GM21390 (cell line): Measurements from ENCODE around the gene RNF14.
A peak's percentile ranks its signal among the peaks of the same experiment; 100 is the strongest.

ENCODE experiments used
- ATAC-seq: cut with Tn5 transposase; IDR thresholded peaks from one replicate; pipeline ENCODE4 v1.9.1; 2021; ENCODE audit not compliant: unreplicated experiment

RNF14 gene

DNA sequence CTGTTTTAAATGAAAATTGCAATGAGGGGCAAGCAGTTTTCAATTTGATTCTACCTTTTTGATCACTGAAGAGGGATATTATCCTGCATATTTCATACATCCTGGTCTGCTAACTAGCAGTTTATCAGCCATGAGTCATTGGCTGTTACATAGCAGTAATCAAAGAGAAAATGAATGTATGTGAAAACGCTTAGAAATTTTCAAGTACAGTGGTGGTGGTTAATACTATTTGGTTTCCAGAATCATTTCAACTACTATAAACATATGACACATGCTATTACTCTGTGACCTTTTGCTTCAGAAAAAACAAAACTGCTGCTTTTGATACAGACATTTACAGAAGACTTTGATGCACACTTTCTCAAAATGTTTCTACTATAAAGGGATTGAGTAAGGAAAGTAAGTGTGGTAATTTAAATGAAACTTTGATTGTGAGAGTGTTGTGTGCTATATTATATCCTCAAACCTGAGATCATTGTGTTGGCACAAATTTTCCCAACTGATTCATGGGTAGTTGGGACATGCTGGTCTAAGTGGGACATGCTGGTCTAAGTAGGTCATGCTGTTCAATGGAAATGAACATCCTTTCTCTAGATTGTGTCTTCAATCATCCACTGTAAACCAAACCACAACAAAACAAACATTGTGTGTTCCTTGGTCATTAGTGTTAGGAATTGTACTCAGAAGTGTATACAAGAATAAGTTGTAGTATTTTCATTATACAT lies 5.1 kb downstream of the RNF14 start:
- ATAC-seq: no peak

DNA sequence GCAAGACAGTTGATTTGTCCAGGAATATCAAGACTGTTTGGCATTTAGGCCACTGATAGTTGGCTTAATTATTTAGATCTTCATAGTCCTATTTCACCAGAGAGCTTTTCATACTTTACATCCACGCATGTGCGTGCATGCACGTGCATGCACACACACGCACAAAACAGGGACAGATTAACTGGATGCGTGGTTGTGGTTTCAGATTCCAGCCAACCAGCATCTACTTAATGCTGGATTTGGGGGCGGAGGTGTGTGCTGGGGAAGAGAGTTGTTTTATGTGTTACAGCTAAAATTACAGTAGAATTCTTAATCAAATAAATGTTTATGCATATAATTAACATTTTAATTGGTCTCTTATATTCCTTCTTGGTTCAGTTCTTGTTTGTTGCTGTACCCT lies 7.3 kb downstream of the RNF14 start:
- ATAC-seq: no peak

DNA sequence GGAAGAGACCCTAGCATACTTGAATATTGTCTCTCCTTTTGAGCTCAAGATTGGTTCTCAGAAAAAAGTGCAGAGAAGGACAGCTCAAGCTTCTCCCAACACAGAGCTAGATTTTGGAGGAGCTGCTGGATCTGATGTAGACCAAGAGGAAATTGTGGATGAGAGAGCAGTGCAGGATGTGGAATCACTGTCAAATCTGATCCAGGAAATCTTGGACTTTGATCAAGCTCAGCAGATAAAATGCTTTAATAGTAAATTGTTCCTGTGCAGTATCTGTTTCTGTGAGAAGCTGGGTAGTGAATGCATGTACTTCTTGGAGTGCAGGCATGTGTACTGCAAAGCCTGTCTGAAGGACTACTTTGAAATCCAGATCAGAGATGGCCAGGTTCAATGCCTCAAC lies 9.5 kb downstream of the RNF14 start:
- no peak for ATAC-seq

DNA sequence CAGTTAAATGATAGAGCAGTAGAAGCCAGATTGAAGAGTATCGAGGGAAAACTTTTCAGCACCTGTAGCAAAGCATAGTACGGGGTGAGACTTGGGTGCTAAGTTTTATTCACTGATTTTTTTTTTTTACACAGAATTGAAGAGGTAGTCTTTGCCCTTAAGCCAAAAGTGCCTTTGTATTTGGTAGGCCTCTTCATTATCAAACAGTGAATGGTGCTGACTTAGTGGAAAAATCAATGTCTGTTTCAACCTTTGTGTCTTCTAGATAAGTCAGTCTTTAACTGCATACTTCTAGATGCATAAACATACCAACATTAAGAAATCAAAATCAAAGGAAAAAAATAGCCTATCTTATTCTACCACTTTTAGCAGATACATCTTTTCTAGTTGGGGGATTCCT lies 13.7 kb downstream of the RNF14 start:
- no peak for ATAC-seq

DNA sequence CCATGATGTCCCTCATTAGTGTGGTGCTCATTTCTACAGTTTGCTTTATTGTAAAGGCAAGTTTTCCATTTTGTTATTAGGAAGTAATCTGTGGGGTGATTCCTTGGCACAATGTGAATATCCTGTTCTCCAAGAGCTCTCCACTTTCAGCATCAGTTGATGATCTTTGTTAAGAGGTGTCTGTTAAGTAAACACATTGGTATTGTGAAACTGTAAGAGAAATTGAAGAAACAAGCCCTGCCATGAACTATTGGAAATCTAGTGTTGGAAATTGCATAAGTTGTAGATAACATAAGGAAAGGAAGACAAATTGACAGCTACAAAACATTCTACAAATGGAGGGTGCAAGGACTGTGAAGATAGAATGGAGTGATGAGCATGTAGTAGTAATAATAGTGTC lies 17.2 kb downstream of the RNF14 start:
- ATAC-seq: no peak

DNA sequence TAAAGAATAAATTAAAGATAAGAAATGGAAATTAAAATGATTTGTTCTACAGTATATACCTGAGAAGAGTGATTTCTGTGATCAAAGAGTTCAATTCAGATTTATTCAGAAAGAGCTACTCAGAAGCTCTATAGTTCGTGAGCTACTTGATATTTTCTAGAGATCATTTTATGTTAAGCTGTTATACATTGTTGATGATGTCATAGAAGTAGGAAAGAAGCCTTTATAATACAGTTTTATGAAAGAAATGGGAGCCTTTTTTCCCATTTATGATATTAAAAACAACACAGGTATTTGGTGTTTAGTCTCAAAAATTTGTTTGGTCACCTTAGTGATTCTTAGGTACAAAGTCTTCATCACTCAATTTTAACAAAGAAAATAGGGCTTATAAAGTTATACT lies 20.8 kb downstream of the RNF14 start:
- no peak for ATAC-seq

DNA sequence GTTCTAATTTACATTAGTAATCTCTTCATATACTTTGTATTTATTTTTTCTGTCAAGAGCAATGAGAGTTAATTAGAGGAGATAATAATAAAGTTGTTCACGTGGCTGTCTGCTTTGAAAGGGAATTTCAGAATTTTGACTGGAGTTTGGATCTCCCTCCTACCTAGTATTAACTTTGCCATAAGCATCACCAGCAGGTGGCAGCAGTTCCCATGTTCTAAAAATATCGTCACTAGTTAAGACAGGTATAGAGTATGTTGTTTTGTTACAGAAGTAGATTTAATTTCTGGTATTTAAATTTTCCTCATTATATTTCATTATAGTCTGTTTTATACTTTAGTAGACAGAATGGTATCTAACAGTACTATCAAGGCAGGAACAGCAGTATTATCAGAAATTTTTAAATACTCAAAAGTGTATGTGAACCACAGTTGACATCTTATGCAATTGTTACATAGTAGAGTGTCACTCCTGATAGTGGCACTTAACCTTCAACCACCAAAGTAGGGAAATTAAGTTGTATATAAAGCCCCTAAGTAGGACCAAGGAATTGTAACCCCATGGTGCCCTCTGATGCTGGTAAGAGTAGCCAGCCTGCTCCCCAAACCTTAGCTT lies 23.6 kb downstream of the RNF14 start:
- ATAC-seq: peak; percentile 84

DNA sequence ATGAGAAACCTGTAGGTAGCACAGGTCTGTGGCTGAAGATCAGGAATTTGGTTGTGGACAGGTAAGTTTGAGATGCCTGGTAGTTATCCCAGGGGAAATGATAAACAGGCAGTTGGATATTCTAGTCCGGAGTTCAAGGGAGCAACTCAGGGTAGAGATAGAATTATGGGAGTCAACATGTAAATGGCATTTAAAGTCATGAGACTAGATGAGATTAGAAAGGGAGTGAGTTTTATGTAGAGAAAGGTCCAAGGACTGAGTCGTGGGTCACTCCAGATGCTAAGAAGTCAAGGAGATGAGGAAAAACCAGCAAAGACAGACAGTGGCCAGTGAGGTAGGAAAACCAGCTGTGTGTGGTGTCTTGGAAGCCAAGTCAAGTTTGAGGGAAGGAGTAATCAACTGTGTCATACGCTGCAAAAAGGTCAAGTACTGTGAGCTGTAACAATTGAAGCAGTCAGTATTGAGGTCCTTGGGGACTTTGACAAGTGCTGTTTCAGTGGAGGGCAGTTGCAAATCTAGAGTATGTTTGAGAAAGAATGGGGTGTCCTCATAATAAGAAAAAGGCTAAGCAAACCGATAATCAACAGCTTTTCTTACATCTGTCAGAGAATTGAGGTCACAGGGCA lies 25.7 kb downstream of the RNF14 start:
- no peak for ATAC-seq

DNA sequence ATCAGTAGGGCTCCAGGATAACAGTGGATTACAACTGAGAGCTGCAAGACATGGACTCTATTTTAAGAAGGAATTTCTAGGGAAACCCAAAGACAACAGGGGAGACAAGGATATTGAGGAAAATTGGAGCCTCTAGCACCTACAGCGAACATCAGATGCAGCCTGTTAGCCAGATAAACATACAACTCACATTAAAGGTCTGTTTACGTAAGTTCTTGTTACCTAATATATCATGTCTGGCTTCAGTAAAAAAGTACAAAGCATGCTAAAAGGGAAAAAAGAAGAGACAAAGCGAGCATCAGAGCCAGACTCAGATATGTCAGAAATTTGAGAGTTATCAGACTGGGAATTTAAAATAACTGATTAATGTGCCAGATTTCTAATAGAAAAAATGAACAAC lies 26.8 kb downstream of the RNF14 start:
- ATAC-seq: no peak

DNA sequence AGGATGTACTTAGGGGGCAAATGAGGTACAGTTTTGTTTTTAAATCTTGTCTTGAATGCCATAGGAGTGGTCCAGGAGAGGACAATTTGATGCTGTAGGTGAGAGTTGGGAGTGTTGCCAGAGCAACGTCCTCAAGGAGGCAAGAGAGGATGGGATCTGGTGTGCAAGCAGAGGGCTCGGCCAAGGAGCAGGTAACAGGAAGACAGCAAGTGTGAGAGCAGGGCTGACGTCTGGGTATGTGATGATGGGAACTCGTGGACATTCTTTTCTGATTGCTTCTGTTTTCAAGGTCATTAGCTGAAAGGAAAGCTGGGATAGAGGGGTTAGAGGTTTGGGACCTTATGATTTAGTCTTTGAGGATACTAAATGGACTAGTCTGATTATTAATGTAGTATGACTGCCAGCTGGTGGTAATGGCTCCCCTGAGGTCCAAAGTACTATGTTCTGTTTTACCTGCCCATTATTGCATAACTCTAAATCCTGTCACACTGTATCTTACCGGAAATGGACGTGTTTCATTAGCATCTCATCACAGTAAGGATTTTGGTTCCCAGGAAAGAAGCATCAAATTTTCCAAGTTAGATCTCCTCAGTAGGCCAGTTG lies 28.6 kb downstream of the RNF14 start:
- no peak for ATAC-seq

DNA sequence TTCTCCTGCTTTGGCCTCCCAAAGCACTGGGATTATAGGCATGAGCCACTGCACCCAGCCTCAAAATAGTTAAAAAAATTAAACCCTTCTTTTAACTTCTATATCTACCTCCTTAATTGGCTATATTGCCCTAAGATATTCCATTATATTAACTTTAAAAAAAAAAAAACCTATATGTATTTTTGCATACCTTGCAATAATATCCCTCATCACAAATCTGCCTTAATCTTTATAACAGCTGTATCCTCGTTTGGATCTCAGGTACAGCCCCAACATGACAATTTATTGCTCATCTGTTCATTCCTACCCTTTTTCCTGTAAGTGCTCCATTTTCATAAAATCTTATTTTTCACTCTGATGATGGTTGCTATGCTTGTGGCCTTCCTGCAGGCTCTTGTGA lies 31.3 kb downstream of the RNF14 start:
- ATAC-seq: no peak

DNA sequence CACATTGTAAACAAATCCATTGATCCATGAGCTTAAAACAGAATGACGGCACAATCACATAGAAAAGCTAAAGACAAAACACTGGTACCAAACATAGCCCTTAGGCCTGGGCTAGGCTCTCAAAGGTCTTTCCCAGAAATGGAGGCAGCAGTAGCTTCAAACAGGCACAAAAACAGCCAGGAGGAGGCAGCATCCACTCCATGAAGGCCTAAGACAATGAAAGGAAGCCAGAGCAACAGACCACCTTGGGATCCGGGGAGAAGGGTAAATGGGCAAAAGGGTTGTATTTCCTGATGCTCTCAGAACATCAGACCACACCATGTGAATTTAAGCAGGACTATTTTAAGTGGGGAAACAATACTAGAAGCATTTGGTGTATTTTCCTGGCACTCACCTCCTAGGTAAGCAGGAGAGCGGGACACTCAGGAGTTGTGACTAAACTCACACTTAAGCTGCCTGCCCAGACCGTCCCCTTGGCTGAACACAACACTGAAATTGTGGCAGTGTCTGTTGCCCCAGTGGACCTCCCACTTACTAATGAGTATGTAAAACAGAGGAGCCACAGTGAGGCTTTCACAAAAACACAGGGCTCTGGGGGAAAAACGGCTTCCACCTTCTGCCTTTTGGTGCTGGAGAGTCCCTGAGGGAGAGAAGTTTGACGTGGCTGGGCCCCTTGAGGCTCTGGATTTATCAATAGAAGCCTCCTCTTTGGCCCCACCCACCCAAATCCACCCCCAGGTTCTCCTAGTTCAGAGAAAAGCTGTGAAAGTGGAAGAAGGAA lies 32.0 kb downstream of the RNF14 start:
- no peak for ATAC-seq

DNA sequence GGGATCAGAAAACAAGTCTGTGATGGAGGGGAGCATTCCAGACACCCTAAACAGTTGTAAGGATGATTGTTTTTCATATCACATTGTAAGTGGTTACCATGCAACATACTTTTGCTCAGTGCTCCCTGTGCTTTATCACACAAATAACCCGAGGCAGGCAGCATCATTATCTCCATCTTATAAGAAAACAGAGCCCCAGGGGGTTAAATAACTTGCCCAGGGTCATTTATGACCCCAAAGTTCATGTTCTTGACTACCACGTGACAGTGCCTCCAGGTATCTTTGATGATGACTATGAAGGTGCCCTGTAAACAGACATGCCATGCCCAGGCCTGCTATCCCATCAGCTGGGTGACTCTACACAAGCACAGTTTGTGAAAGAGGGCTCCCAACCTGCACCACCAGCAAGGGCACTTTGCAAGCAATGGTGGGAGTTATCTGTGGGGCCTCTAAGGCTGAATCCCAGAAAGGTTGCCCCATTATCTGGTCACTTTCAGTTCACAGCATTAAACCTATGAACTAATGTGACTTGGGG lies 34.4 kb downstream of the RNF14 start:
- ATAC-seq: no peak

DNA sequence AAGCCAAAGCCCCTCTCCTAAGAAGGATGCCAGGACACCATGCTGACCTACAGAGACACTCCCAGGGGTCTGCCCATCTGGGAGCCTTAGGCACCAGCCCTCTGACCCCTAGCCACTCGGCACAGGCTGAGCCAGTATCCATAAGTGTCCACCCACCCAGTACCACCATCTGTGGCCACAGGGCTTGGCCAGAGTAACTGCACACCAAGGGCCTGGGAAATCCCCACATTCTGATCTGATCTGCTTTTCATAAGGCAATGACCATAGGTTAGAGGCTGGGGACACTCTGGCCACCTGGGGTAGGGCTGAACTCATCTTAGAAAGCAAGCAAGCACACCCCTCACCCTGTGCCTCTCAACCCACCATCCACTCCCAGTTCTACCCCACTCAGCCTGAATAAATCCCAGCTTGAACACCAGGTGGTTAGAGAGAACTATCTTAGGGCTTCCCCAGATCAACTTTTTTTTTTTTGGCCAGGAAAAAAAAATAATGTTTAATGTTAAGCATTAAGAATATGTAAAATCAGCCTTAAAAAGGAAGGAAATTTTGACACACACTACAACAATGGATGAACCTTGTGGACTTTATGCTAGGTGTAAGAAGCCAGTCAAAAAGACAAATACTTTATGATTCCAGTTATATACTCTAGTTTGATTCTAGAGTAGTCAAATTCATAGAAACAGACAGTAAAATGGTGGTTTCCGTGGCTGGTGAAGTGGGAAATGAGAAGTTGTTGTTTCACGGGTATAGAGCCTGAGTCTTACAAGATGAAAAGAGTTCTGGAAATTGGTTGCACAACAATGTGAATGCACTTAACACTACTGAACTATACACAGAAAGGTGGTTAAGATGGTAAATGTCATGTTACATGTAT lies 37.7 kb downstream of the RNF14 start:
- peak; percentile 63 for ATAC-seq

DNA sequence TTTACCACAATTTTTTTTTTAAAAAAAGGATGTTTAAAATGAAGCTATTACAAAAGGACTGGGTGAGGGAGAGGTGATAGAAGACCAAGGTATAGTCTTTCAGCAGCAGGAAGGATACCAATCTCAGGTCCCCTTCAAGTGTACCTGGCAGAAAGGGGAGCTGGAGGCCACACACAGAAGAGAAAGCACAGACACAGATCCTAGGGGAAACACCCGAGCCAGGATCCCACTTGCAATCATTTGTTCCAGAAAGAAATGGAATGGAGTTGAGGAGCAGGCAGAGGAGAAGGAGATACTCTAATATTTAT lies 38.3 kb downstream of the RNF14 start:
- ATAC-seq: peak; percentile 10

DNA sequence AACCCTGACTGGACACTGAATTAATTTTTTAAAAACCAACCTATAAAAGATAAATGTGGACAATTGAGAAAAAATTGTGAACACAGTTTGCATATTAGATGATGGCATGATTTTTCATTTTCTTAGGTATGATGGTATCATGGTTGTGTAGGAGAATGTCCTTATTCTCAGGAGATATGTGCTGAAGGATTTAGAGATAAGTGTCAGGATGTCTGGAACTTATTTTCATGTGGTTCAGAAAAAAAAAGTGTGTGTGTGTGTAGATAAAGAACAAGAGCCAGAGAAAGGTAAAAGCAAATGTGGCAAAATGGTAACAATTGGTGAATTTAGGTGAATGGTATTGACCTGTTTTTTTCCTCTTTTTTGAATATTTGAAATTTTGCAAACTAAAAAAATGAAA lies 39.9 kb downstream of the RNF14 start:
- no peak for ATAC-seq

DNA sequence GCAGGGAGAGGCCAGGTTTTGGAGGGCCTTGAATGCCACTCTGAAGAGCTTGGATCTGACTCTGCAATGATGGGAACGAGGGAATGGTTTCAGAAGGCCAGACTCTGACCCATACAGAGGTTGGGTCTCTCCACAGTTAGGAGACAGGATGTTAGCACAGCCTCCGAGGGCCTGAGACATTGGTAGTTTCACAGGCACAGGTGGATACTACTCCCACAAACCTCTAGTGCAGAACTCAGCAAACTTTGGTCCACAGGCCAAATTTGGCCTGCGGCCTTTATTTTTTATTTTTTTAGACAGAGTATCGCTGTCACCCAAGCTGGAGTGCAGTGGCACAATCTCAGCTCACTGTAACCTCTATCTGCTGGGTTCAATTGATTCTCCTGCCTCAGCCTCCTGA lies 41.0 kb downstream of the RNF14 start:
- no peak for ATAC-seq

DNA sequence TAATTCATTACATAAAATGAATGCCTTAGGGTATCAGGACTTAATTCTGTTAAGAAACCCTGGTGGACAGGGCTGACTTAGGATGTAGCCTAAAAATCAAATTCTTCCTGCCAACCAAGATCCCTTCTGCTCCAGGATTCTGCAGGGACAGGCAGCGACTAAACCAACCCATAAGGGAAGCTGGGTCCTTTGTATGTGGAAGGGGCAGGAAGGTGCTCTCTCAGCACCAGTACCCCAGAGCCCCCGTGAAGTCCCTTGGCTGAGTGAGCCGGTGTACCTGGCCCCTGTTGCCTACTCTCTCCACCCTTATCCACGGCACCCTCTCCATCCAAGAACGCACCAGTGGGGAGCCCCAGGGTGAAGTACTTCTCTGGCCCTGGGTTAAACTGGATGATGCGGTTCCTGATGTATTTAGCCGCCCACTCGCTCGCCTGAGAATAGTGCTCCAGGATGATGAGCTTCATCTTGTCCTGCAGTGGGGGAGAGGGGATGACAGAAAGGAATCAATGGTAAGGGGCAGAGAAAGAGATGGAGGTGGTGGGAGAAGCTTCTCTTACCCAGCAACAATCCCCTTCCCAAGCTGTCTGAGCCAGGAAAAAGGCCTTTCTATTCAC lies 42.8 kb downstream of the RNF14 start:
- no peak for ATAC-seq

DNA sequence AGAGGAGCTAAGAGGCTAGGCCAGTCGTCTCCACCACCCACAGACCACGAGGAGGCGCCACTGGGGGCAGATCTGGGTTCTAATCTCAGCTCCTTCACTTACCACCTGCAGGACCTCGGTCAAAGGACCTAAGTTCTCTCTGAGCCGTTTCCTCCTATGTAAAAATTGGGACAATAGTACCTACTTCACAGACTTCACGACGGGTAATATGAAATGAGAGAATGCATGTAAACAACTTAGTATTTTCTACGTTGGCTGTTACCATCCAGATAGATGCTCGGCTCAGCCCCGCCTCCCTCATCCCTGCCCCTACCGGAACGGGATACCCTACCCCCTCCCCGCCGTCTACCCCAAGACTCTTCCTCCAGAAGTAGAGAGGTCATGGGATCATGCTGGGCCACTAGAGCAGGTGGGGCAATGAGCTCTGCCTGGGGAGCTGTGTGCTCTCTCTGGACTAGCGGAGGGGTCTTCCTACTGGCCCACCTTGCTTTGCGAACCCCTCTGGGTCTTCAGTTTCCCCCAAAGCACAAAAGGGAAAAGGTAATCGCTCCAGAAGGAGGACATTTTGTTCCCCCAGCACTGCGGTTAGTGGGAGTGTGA lies 43.4 kb downstream of the RNF14 start:
- no peak for ATAC-seq
